ENCODE measurements around the gene CD180.
A peak's percentile ranks its signal among the peaks of the same experiment; 100 is the strongest.

The CD180 gene

DNA sequence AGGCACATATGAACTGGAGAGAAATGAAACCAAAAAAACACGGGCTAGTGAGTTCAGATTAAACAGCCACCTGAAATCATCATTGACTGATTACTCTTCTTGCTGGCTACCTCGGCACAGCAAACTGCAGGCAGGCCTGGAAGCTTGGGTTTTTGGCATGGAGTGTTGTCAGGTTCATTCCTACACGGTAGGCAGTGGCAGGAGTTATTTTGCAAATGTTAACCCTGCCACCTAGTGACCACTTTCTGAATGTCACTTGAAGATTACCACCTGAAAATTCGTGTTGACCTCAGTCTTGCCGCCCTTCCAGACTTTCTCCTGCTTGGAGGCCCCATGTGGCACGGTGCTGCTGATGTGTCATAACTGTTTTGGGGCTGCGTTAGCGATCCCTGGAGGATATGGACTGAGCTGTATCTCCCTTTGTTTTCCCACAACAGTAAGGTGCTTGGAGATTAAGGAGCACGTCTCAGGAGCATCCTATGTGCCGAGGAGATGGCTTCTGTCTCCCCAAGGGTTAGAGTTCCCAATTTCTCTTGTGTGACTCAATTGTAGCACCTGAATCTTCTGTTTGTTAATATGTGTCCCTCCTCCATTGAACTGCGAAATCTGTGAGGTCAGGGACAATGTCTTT lies 12.7 kb upstream of the CD180 start:
- DNase-seq = peak in 4 of 5 experiments; percentile 12 to 80 (median 40)

DNA sequence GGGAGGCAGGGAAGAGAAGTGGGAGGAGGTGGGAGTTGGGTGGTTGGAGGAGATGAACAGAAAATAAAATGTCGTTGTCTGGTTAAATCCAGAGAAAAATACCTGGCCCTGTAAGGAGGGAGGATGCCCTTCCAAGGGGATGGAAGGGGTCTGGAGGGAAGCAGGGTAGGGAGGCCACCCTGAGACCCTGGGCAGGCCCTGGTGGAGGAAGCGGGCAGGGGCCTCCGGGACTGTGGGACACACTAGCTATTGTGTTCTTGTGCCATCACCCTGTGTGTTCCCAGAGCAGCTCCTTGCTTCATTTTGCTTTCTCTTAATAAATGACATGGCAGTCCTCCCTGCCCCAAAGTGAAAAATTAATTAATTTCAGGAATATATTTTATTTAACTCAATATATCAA lies 11.8 kb upstream of the CD180 start:
- DNase-seq = no peak

DNA sequence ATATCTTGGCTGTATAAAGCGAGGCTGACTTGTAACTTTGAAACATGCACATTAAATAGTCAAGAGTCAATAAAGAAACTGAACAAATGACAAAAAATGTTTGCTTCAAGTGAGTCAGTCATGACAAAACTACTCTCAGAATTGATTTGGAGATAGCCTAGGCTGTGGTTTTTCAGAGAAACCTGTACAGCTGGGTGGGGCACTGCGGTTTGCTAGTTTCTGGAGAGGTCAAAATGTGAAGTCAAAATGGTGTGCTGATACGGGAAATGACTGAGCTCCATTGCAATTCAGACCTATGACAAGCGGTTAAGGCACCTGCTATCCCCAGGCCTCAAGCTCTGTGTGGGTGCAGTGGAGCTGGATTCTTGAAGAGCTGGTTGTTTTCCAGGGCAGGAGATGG lies 10.3 kb upstream of the CD180 start:
- peak; percentile 33 to 99 (median 80) for DNase-seq

DNA sequence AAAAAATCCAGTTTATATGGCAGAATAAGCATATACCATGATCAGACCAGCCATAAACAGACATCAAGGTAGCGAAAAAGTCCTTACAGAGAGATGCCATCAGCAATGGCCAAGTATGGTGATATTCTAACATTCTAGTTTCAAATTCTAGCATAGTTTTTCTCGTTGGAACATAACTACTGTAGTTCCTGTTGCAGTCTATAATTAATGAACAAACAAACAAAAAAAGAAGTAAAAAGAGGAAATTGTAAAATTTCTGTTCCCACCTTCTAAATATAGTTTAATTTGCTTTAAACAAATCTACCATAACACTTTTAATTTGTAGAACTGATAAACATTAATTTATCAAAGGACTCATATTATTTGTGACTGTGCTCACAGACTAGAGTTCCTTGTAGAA lies 9.9 kb upstream of the CD180 start:
- DNase-seq = no peak

DNA sequence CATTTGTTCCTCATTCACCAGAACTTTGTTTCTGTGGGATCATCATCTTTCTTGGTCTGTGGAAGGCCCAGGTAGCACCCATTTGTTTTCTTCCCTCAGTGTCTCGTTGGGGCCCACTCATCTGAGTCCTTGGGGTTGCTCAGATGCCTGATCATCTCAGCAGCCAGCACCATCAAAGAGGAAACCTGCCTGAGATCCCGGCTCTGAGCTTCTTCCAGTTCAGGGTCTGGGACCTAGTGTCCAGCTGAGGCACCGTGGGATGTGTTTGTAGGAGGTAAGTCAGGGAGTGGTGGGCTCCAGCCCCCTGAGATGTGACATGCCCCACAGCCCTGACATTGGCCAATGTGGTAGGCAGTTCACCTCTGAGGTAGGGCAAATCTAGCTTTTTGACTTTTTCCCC lies 9.4 kb upstream of the CD180 start:
- DNase-seq = peak in 1 of 5 experiments; percentile 35

DNA sequence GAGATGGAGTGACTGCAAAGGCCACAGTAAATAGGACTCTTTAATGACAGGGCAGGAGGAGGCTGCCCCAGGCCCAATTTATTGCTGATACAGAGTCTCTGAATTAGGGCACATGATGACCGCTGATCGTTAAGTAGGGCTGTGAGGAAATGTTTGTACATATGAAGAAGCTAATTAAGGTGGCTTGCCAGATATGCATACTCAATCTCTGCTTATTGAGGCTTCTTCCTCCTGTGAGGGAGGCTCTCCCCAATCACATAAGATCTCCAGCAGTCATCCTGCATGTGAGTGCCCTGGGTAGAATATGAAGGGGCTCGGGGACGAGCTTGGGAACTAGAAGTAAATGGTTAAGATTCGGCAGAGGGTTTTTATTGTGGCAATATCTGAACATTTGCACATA lies 8.2 kb upstream of the CD180 start:
- DNase-seq = peak in 1 of 5 experiments; percentile 65

DNA sequence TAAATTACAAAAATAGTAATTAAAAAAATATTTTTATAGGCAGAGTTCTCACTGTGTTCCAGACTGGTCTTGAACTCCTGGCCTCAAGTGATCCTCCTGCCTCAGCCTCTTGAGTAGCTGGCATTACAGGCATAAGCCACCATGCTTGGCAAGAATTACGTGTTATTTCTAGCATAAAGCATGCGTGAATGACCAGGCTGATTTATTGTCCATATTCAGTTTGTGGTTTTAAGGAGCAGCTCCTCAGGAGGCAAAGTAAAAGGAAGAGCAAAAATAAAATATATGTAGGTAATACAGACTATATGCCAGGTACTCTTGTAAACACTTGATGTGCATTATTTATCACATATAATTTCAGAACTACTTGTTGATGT lies 7.1 kb upstream of the CD180 start:
- DNase-seq = no peak

DNA sequence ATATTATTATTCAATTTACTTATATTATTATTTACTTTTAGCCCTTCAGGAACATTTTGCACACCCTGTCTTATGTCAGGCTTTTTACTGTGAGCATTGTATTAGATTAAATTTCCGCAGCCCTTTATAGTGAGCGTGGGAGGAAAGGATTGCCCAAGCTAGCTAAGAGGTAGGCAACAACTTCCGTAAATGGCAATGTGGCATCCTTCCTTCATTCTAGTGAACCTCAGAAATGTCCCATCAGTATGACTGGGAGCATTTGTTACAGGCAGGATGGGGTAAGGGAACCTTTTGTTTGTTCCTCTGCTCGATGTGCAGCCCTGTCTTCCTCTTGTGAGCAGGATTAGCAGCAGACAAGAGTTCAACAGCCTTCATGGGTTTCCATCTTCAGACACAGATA lies 6.2 kb upstream of the CD180 start:
- DNase-seq = no peak

DNA sequence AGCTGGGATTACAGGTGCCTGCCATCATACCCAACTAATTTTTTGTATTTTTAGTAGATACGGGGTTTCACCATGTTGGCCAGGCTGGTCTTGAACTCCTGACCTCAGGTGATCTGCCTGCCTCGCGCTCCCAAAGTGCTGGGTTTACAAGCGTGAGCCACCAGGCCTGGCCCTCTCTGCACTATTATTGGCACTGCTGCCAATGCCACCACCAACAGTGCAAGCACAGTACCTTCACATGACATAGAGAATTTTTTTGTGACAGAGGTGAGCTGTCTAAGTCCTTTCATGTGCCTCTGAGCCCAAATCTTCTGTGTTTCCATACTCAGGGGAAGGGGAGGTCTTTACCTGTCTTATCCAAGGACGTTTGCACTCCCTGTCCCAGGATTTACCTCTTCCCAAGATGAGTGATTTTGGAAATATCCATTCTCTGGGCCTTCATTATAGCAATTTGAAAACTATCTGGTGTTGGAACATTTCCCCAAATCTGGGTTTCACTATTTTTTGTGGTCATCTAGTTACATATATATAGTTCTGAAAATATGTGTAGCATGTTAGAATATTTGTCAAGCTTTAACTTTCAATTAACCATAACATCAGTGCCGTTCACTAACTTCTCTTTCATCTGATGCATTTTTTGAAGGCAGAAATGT lies 5.4 kb upstream of the CD180 start:
- no peak for DNase-seq

DNA sequence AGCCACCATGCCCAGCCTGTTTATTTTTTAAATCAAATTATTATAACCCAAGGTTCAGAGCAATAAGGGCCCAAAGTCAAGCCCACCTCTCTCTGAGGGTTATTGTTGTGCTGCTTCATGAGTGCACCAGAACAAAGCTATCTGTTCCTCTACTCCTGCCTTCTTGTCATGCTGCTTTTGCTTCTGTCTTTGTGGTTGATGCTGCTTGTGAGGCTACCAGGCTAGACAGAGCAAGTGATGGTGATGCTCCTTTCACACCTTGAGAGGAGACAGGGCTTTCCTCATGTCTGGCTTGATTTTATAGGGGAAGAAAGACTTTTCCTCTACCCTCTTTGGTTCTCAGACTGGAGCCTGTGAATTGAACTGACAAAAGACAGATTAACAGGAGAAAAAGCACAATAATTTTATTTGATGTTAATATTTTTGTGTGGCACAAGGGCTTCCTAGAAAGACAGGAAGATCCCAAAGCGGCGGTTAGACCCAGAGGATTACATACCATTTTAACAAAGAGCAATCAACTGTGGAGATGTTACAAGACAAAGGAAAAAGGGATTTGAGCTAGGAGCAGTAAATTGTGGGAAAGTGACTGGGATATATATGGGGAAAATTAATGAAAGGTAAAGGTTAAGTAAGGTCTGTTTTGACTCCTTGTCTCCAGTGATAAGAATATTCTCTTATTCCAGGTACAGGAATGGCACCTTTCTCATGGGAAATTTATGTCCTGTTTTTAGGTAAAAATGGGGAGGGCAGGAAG lies 4.4 kb upstream of the CD180 start:
- DNase-seq = peak in 1 of 5 experiments; percentile 51

DNA sequence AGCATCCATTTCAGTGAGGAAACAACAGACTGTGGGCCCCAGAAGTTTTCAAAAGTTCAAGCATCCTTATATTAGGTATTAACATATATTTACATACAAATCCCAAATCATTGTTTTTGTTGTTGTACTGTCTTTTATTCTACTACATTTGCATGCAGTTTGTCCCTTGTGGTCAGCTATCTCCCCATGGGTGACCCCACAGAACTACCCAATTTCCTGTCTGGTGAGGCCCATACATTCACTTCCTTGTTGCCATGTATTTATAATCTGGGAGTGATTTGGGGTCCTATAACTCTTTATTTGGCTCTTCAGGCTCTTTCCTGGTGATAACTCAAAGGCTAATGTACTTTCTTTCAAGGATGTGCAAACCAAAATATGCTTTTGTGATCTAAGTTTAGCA lies 3.3 kb upstream of the CD180 start:
- no peak for DNase-seq

DNA sequence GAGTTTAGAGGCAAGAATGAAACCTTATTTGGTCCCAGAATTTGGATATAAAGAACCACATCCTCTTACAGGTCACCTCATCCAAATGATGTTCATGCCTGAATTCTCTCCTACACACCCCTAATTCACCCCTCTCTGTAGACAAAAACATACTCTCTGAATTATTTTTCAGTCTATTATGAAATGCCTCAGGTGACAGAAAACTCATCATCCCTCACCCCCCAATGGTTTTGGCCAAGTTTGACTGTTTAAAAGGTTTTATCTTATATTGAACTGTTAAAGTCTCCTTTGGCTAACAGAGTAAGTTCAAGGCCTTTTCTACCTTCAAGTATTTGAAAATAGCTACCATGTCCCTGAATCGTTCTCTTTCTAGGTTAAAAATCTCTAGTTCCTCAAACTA lies 2.3 kb upstream of the CD180 start:
- DNase-seq = no peak

DNA sequence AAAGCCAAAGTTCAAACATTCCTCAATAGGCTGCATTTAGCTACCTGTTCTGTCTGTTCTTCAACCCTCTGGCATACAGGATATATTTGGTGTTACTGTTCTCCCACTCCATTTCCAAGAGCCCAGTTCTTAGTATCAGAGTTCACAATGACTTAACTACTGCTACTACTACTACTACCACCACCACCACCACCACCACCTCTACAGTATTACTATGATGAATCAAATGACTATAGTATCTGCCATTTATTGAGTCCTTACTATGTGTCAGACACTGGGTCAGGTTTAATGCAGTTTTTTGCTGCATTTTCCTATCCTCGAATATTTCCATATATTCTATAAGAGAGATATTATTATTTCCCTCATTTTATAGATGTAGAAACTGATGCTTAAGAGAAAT lies 937 bp upstream of the CD180 start:
- DNase-seq = no peak

DNA sequence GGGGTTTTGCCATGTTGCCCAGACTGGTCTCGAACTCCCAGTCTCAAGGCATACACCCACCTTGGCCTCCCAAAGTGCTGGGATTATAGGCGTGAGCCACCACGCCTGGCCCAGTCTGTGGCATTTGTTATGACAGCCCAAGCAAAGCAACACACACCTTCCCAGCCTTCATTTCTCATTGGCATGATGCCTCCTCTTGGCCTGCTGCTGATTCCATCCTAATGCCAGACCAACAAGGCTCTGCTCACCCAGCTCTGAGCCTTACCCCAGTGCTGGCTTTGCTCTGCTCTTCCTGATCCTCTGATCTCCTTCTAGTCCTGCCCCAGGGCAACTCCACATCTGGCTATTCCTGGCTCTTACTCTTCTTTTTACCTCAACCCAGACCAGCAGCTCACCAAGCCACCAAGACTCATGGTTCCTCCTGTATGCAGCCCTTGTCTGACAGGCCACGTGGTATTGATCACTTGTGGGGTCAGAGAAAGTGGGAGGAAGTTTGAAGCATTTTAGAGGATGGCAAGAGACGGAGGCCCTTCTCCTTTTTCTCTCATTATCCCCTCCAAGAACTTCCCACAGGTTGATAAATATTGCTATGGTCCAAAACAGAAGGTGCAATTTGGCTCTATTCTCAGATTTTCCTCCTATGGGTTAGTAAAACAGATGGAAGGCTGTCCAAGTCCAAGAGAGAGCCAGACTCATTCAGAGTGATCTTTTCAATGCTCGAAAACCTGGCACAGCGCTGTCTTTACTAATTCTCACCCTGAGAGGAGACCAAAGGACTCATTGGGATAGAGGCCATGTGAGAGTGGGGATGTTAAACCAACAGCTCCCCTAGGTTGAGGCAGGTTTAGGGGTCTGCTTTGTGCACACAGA lies 958 bp downstream of the CD180 start:
- DNase-seq = no peak

DNA sequence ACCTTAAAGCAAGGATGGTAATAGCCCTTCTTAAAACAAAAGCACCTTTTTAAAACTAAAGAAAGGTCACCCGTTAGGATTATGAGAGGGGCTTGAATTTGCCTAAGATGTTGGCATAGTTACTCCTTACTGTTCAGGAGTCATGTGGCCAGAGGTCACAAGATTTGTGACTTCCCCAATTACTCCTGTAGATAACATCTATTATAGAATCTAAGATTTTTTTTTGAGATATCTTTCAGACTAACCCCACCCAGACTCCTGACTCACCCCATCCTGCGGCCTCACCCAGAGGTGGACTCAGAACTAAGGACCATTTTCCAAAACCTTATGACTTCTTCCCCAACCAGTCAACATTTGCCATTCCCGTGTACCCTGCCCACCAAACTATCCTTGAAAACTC lies 2.4 kb downstream of the CD180 start:
- DNase-seq = no peak

DNA sequence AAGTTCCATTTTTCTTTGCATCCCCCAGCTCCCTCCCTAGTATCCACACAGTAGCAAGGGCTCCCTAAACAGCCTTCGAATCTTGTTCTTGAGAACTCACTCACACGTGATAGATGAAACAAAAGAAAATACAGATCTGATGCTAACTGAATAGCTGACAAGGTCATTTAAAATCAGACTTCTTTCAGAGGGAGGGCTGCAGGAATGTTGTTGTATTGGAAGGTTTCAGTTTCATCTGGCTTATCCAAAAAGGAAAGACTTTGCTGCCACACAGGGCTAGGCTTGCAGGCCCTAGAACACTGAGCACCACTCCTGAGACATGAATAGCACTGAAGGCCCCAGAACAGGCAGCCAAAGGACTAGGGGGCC lies 3.2 kb downstream of the CD180 start:
- DNase-seq = no peak

DNA sequence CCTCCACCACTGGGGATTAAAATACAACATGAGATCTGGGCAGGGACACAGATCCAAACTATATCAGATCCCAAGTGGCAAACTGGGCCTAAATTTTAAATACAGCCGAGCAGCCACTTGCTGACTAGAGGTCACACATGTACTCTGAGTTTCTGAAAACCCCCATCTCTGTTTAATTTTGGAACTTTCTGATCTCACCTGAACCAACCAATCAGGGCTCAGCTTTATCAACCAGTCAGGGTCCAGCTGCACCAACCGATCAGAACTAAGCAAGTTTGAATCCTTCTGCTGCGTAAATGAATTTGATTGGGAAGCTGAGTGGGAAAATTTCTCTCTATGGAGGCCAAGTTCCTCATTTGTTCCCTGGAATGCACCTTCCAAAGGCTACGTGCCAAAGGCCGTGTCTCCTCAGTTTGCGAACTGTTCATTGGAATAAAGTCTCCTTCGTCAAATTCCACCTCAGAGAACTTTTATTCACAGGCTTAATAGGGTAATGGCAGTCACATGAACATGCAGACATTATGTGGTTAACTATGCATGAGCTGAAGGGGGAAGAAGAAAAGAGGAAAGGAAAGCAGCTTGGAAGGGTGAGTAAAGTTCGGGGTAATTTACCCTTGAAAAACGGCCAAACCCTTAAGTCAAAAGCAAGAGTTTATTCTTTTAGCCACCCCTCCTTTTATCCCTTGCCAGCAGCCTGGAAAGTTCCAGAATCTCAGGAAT lies 3.7 kb downstream of the CD180 start:
- no peak for DNase-seq

DNA sequence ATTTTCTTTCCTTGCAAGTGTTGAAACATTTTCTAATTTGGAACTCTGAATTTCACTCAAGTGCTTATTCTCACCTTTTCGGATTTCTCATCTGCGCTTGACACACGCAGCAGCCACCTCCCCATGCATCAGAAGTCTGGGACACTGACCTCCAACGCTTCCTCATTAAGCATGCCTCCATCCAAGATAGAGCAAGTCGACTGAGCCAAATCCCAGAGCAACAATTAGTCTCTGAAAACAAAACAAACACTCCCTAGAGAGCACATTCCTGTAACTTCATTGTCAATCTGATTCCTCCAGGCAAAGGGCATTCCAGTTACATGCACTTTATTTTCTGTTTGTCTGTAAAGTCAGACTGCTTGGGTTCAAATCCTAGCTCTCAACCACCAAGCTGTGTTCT lies 5.7 kb downstream of the CD180 start:
- no peak for DNase-seq

DNA sequence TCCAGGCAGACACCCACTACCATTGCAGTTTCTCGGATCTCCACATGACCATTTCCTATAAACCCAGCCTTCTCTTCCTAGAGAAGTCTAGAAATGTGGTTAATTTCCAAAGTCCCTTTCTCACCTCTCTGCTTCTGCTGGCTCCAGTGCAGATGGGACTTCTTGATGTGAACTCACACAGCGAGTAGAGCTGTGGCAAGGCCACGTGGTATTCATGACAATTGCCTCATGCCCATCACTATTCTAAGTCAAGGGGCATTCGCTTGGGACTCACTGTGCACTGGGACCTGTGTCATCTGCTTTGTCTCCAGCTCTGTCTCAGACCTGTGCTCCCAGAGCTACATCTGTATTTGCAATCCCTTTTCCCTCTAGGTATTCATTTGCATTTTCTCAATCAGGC lies 6.2 kb downstream of the CD180 start:
- DNase-seq = no peak

DNA sequence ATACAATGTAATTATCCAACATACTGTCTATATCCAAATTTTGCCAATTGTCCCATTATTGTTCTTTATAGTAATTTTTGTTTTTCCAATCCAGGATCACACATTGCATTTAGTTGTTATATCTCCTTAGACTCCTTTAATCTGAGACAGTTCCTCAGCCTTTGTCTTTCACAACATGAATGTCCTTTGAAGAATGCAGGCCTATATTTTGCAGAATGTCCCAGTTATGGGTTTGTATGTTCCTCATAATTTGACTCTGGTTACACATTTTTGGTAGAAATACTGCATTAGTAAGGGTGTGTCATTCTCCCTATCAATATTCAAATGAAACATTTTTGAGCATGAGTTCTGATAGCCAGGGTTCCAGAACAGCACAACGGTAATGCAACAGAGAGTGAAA lies 6.7 kb downstream of the CD180 start:
- DNase-seq = no peak

DNA sequence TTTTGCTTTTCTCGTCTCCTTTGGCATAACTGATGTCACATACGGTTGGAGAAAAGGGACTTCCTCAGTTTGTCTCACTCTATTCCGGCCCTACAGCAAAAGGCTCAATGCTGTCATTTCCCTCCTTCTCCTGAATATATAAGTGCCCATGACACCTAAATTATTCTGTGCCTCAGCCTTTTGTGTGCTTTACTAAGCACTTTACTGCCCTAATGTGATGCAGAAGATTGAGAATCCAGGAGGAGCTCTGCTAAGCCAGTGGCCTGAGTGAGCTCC lies 7.6 kb downstream of the CD180 start:
- DNase-seq = no peak

DNA sequence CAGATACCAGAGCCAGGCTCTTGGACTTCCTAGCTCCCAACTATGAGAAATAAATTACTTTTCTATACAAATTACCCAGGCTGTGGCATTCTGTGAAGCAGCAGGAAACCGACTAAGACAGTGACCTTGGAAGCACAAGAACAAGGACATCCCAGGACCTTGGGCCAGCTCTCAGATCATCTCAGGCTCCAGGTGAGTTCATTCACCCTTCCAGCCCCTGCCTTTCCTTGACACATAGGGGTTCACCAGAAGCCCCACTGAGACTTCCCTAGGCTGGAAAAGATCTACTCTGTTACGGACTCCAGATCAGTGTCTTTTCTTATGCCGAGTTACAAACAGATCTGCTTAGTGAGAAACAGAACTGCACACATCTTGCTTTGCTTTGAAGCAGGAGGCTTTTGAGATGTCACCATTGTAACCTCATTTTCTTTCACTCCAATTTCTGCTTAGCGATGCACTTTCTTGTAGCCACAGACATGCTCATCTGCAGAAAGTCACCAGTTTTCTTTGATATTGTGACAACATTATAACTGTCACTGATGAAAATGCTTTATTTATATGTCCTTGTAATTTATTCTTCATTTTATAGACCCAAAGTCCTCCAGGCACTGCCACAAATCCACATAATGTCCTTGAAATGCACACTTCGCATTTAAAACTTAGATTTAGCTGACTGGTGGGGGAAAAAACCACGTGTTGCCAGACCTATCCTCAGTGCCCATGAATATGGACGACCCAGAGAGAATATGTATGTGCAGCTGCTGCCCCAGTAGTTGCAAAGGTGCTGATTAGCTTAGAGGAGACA lies 8.1 kb downstream of the CD180 start:
- DNase-seq = peak in 1 of 5 experiments; percentile 71

Measured in T-helper 2 cell (primary cell).